K562 (cell line): ENCODE results near the gene MAPT. TPM values are rescaled to one million over a fixed set of nuclear protein-coding genes. Genes with fewer than 3 reads are reported as not detected.

ENCODE experiments used
- ATAC-seq: fragments of 200-7000 bp; cut with Tn5 transposase; 3 replicates; pipeline ENCODE4 v1.9.1; 2020; ENCODE audit warnings: moderate library complexity
- BruUV-seq: library from RNA; stranded (reverse); fragments of 400-500 nt; replicated peaks from 2 replicates; lab custom pipeline; 2021; lab: Mats Ljungman, UMichigan
- CTCF ChIA-PET: fragments of 300-600 bp; formaldehyde crosslinking; extraction: SDS; loops from one replicate; lab custom pipeline; 2021; ENCODE audit warnings: low intra/inter-chr PET ratio; lab: Yijun Ruan, JAX
- POLR2A ChIA-PET: fragments of 300-600, 350-650 bp; sonication (Branson Sonifier 250); formaldehyde crosslinking; extraction: SDS; loops from one replicate; lab custom pipeline; 2021; ENCODE audit warnings: antibody characterized with exemption, inconsistent platforms; lab: Yijun Ruan, JAX
- DNase-seq, 4 experiments: peaks; one replicate each; pipeline versions ENCODE4 v3.0.0 to v3.0.0-alpha.2; 2011 to 2018; ENCODE audit warnings: low spot score in 3 of 4, mixed read lengths in 3 of 4; ENCODE audit errors: extremely low read depth in 1 of 4
- FAIRE-seq: peaks from 2 replicates; lab custom pipeline; 2011; peaks lifted over from hg19 to GRCh38; lab: Jason Lieb, UNC
- H2AFZ ChIP-seq: 2 replicates; pipeline ENCODE4 v1.6.0; 2011; ENCODE audit warnings: low read depth, low read length, control low read depth, inconsistent platforms
- H3K27ac ChIP-seq: fragments of 200-600 bp; 3 replicates; pipeline ENCODE4 v1.8.0; 2011; ENCODE audit warnings: low read depth, mild to moderate bottlenecking, control low read depth, inconsistent platforms, low read length, moderate library complexity, mixed read lengths; ENCODE audit errors: extremely low read depth
- H3K27me3 ChIP-seq, 2 experiments: fragments of 300-600 bp in 1 of 2; 2 replicates in 1 of 2; 3 replicates in 1 of 2; pipeline versions ENCODE4 v1.6.0 to v1.8.0; 2011; ENCODE audit warnings: inconsistent platforms in 2 of 2, low read length in 2 of 2, mild to moderate bottlenecking in 1 of 2, mixed read lengths in 1 of 2, moderate library complexity in 1 of 2; ENCODE audit not compliant: control insufficient read depth in 2 of 2, insufficient read depth in 2 of 2
- H3K36me3 ChIP-seq: fragments of 300-600 bp; 3 replicates; pipeline ENCODE4 v1.8.0; 2011; ENCODE audit warnings: mild to moderate bottlenecking, low read length, inconsistent platforms; ENCODE audit not compliant: control insufficient read depth, insufficient read depth
- H3K4me1 ChIP-seq, 2 experiments: fragments of 200-600 bp in 1 of 2; replicated peaks in 1 of 2; 2 replicates in 1 of 2; 3 replicates in 1 of 2; pipeline versions ENCODE4 v1.5.1 to v1.8.0; 2011; ENCODE audit warnings: inconsistent platforms in 2 of 2, low read length in 2 of 2, mild to moderate bottlenecking in 1 of 2, mixed read lengths in 1 of 2, moderate library complexity in 1 of 2; ENCODE audit not compliant: control insufficient read depth in 2 of 2, insufficient read depth in 2 of 2
- H3K4me2 ChIP-seq: 2 replicates; pipeline ENCODE4 v1.6.1; 2011; ENCODE audit warnings: low read length, control low read depth, inconsistent platforms, mixed read lengths; ENCODE audit not compliant: insufficient read depth
- H3K4me3 ChIP-seq: fragments of 200-600 bp; sonication (generic), shearing (Covaris generic); 2 replicates; pipeline ENCODE4 v1.5.1; 2016; ENCODE audit warnings: control low read depth, inconsistent platforms
- H3K79me2 ChIP-seq: fragments of 200-600 bp; 3 replicates; pipeline ENCODE4 v1.8.0; 2011; ENCODE audit warnings: low read length, inconsistent platforms; ENCODE audit not compliant: control insufficient read depth, insufficient read depth
- H3K9ac ChIP-seq, 2 experiments: 2 replicates each; pipeline versions ENCODE4 v1.6.0 to v1.6.1; 2011; ENCODE audit warnings: low read depth in 2 of 2, low read length in 2 of 2, control low read depth in 1 of 2, inconsistent platforms in 1 of 2, mild to moderate bottlenecking in 1 of 2, mixed read lengths in 1 of 2; ENCODE audit not compliant: insufficient read depth in 1 of 2
- H3K9me1 ChIP-seq: one replicate; pipeline ENCODE4 v1.6.0; 2011; ENCODE audit warnings: inconsistent platforms, mild to moderate bottlenecking, low read length, moderate library complexity; ENCODE audit not compliant: control insufficient read depth, insufficient read depth
- H3K9me3 ChIP-seq: replicated peaks from 2 replicates; pipeline ENCODE4 v1.5.1; 2011; ENCODE audit warnings: low read depth, low read length, inconsistent platforms; ENCODE audit not compliant: control insufficient read depth, insufficient read depth
- H4K20me1 ChIP-seq: replicated peaks from 2 replicates; pipeline ENCODE4 v1.6.1; 2011; ENCODE audit warnings: low read length, inconsistent platforms, mixed read lengths; ENCODE audit not compliant: control insufficient read depth, insufficient read depth
- ZNF263 ChIP-seq: sonication (generic); formaldehyde crosslinking; IDR thresholded peaks from 2 replicates; pipeline ENCODE4 v1.8.0; 2022; ENCODE audit warnings: mild to moderate bottlenecking, missing genetic modification reagents, borderline replicate concordance
- WGBS: fragments of 100-300 bp; shearing (Covaris generic); methylation state at CpG from one replicate; pipeline ENCODE4 v1.1.6; 2016; ENCODE audit warnings: low coverage, mixed read lengths; ENCODE audit not compliant: insufficient coverage; ENCODE audit errors: missing lambda C conversion rate; 5-methylcytosine and 5-hydroxymethylcytosine counted together
- in situ Hi-C: fragments of 300-500 bp; cut with MboI; formaldehyde crosslinking; loops from 4 replicates; pipeline ENCODE4 v1.15.0; 2018; ENCODE audit warnings: inconsistent platforms, mixed read lengths
- intact Hi-C: fragments of 100-400 bp; cut with micrococcal nuclease; formaldehyde crosslinking; loops from 2 replicates; pipeline ENCODE4 v1.14.2; 2022
- polyA plus RNA-seq, 8 experiments: library from polyadenylated mRNA; depleted of rRNA in 4 of 8; stranded (reverse) in 5 of 8; unstranded in 3 of 8; fragments of >200 nt; fragmentation: Nextera tagmentation in 2 of 8; fragmentation: Illumina TruSeq in 1 of 8; extraction: Ambion mirVana in 2 of 8; extraction: Trizol in 1 of 8; gene quantifications; 2 replicates each; pipeline versions ENCODE4 v1.2.1 to v1.2.3, GENCODE V29; 2011 to 2014; ENCODE audit warnings: inconsistent platforms in 1 of 8, missing spikeins in 1 of 8
- total RNA-seq, 7 experiments: library from RNA; depleted of rRNA in 6 of 7; stranded (reverse); fragments of >200 nt in 6 of 7; fragmentation: Illumina TruSeq in 2 of 7; extraction: Trizol in 2 of 7; gene quantifications; 2 replicates each; pipeline versions ENCODE4 v1.2.1 to v1.2.3, GENCODE V29; 2011 to 2021; ENCODE audit warnings: low replicate concordance in 1 of 7
- TF ChIP-seq, protein P1 (sequence below): fragments of 450-650 bp; IDR thresholded peaks from 2 replicates; pipeline ENCODE4 v1.7.1; 2018; ENCODE audit warnings: mild to moderate bottlenecking, low read depth; ENCODE audit not compliant: partially characterized antibody

MAPT gene
- total and polyA plus RNA-seq, 9 of the 15 experiments (the other 6 are each of a cell fraction or from before 2014, with no cell fraction given), result 0.04 to 1.1 (median 0.36) TPM

GRCh38 chr17:45970659-45971058, 76.3 kb downstream of the MAPT start:
- no peak for ATAC-seq
- H3K9me1 ChIP-seq, result no peaks in the 10 kb centered on the region
- ChIA-PET POLR2A (interaction anchor here (0.6 to 1.2 kb wide), 3 partner anchors 9 to 90 kb away, joined by 3 to 5 read pairs (median 3); no protein-coding TSS in a partner anchor), CTCF (no interaction called here)
- no peak overlapping the region for H3K4me3 ChIP-seq
- WGBS, result 39% methylated on average over 3 of the region's 3 CpGs
- H3K36me3 ChIP-seq, result no peaks in the 10 kb centered on the region
- intact Hi-C loops (no loop called here), in situ Hi-C loops (no loop called here)
- BruUV-seq, result no TSS peak
- H2AFZ ChIP-seq, result no peak overlapping the region
- no peak for DNase-seq
- no peak overlapping the region for H3K27ac ChIP-seq
- TF ChIP-seq, protein P1, sequence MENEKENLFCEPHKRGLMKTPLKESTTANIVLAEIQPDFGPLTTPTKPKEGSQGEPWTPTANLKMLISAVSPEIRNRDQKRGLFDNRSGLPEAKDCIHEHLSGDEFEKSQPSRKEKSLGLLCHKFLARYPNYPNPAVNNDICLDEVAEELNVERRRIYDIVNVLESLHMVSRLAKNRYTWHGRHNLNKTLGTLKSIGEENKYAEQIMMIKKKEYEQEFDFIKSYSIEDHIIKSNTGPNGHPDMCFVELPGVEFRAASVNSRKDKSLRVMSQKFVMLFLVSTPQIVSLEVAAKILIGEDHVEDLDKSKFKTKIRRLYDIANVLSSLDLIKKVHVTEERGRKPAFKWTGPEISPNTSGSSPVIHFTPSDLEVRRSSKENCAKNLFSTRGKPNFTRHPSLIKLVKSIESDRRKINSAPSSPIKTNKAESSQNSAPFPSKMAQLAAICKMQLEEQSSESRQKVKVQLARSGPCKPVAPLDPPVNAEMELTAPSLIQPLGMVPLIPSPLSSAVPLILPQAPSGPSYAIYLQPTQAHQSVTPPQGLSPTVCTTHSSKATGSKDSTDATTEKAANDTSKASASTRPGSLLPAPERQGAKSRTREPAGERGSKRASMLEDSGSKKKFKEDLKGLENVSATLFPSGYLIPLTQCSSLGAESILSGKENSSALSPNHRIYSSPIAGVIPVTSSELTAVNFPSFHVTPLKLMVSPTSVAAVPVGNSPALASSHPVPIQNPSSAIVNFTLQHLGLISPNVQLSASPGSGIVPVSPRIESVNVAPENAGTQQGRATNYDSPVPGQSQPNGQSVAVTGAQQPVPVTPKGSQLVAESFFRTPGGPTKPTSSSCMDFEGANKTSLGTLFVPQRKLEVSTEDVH, result no peak
- peak; percentile 82 for TF ChIP-seq ZNF263 (CRISPR knock-in tag)
- no peak for FAIRE-seq
- H3K9me3 ChIP-seq, result no peaks in the 10 kb centered on the region
- peaks cover 2 to 12% of the 10 kb centered on the region in 2 experiments; a peak in 4 of 5 replicates for H3K4me1 ChIP-seq
- 0 out of 2 replicates have a peak, but pooled peaks cover 3% of the 10 kb centered on the region for H4K20me1 ChIP-seq
- H3K27me3 ChIP-seq, result peaks cover 12 to 19% of the 10 kb centered on the region in 2 experiments
- H3K79me2 ChIP-seq, result no peaks in the 10 kb centered on the region
- H3K4me2 ChIP-seq, result no peak overlapping the region
- H3K9ac ChIP-seq, result no peak overlapping the region
